ENCODE measurements around the gene MYF5.

DNA sequence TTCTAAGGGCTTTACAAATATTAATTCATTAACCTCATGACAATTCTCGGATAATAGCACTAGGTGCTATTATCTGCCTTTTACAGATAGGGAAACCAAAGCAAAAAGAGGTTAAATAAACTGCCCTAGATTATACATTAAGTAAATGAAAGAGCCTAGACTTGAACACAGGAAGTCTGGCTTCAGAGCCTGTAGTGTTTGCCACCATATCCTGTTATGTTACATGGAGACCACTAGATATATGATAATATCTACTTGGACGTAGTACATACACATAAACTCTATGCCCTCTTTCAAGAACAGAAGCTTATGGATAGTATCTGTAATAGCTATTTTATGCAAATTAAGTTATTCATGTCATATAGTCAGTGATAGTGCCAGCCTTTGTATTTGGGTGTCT lies 26.2 kb upstream of the MYF5 start:
- TF ChIP-seq, protein P1, sequence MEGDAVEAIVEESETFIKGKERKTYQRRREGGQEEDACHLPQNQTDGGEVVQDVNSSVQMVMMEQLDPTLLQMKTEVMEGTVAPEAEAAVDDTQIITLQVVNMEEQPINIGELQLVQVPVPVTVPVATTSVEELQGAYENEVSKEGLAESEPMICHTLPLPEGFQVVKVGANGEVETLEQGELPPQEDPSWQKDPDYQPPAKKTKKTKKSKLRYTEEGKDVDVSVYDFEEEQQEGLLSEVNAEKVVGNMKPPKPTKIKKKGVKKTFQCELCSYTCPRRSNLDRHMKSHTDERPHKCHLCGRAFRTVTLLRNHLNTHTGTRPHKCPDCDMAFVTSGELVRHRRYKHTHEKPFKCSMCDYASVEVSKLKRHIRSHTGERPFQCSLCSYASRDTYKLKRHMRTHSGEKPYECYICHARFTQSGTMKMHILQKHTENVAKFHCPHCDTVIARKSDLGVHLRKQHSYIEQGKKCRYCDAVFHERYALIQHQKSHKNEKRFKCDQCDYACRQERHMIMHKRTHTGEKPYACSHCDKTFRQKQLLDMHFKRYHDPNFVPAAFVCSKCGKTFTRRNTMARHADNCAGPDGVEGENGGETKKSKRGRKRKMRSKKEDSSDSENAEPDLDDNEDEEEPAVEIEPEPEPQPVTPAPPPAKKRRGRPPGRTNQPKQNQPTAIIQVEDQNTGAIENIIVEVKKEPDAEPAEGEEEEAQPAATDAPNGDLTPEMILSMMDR (IDR thresholded peaks at IDR 0.05; ENCODE audit: extremely low read depth in 1 of 2, insufficient read depth in 1 of 2, low read depth in 1 of 2, low read length in 2 of 2): no peak
- TF ChIP-seq POLR2AphosphoS5 (IDR thresholded peaks at IDR 0.05; ENCODE audit: insufficient read depth, low read depth, low read length) (no peak), EZH2 (IDR thresholded peaks at IDR 0.05; ENCODE audit: borderline replicate concordance, low read depth, low read length, severe bottlenecking) (no peak), POLR2A (IDR thresholded peaks at IDR 0.05; ENCODE audit: low read depth, low read length) (no peak), MYC (IDR thresholded peaks at IDR 0.05; ENCODE audit: low read depth, low read length) (no peak), GATA2 (IDR thresholded peaks at IDR 0.05; ENCODE audit: insufficient read depth, insufficient read length, low read depth, low read length) (no peak), JUN (IDR thresholded peaks at IDR 0.05; ENCODE audit: borderline replicate concordance, insufficient read depth, insufficient read length, low read depth) (no peak)
- TF ChIP-seq, protein P2, sequence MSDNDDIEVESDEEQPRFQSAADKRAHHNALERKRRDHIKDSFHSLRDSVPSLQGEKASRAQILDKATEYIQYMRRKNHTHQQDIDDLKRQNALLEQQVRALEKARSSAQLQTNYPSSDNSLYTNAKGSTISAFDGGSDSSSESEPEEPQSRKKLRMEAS (IDR thresholded peaks at IDR 0.05; ENCODE audit: insufficient read depth, insufficient read length): no peak
